ENCODE measurements around the gene IMMP2L.

The IMMP2L gene

DNA sequence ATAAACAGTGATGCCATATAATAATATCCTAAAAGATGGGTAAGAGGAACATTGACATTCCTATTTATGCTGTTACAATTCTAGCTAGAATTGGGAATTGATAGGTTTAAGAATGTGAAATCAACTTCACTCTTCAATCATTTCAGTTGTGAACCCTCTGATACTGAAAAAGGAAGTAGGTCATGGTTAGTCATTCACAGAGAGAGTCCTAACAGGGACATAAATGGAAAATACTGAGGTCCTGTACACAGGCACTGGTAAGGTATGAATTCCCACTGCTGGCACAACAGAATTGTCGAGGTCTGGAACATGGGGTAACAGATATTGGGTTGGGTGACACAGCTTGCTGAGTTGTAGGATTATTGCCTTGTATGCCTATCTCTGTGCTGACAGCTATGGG lies 760.8 kb downstream of the IMMP2L start:
- DNase-seq (ENCODE audit: low spot score): no peak

DNA sequence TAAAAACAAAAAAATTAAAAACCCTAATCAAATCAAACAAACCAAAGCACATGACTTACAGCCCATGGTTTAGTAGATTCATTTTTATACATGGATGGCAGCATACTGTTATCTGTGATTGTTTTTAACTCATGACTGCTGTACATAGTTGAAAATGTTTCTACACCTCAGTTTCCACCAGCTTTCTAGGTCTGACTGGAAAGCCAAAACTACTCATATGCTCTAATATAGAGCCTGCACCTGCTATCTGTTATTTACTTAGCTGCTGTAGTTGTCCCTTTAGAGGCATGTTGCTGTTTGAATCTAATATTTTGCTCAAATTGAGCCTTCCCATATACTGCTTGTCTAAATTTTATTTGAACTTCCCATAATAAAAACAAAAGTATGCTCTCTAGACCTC lies 761.3 kb downstream of the IMMP2L start:
- DNase-seq (ENCODE audit: low spot score): no peak

DNA sequence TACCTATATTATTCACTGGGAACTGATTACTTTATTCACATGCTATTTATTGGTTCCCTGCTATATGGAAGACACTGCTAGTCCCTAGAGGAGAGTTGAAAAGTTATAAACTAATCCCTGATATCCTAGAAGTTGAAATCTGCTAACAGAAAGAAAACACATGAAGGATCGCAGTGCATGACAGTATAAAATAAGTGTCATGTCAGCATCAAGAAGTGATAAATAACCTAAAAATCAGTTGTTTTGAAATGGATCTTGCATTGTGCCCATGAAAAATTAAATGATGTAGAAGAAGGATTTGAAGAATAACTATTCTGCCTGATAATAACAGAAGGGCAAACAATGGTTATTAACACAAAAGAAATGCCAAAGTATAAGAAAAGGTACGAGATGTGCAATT lies 764.6 kb downstream of the IMMP2L start:
- no peak for DNase-seq (ENCODE audit: low spot score)

DNA sequence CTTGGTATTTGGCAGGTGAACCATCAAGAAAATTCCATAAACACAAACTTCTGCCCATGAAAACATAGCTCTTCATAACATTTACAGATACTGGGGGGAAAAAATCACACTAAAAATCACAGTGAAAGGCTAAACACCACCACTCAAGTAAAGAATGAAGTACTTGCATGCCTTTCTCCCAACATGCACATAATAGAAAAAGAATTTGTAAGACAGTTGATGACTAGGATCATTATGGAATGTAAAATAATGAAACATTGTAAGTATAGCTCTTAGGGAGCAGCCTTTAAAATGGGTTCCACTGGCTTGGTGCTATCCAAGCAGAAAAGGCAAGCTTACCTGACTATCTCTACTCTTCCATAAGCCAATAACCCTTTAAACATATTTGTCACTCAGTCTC lies 771.3 kb downstream of the IMMP2L start:
- no peak for DNase-seq (ENCODE audit: low spot score)

DNA sequence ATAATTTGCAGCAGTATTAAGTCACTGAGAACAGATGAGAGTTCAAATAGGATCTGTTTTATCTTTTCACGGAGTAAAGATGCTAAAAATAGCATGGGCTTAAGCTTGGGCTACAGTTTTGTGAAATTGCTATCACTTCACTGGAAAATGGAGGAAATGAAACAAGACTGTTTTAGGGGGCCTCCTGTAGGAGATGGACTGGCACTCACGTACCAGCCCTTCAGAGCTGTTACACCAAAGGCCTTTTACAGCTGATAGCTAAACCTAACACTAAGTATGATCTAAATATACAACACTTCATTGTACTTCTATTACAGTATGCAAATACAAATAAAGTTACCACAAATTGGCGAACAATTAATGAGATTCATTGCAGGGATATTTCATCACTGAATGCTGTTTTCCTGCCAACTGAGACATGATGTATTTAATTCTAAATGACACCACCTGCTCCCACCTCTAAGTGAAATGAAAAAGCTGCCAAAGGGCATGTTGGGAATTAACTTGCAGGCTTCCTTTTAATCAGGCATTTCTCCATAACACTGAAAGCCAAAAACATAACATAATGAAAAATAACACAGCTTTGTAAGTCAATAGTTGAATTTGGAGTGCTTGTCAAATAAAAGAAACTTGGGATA lies 775.8 kb downstream of the IMMP2L start:
- no peak for DNase-seq (ENCODE audit: low spot score)

DNA sequence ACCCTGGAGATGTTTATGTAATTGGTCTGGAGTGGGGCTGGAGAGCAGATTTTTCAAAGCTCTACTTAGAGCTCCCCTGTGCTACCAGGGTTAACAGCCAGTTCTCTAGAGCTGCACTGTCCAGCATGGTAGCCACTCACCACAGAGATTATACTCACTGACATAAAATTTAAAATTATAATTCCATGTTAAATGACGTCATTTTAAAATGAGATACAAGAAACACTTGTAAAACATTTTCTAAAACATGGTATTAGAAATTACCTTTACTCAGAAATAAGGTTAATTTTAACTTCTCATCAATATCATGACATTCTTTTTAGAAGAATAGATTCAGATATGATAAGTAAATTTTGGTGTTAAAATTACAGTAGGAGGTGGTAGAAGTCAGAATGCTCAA lies 777.5 kb downstream of the IMMP2L start:
- DNase-seq (ENCODE audit: low spot score): no peak

DNA sequence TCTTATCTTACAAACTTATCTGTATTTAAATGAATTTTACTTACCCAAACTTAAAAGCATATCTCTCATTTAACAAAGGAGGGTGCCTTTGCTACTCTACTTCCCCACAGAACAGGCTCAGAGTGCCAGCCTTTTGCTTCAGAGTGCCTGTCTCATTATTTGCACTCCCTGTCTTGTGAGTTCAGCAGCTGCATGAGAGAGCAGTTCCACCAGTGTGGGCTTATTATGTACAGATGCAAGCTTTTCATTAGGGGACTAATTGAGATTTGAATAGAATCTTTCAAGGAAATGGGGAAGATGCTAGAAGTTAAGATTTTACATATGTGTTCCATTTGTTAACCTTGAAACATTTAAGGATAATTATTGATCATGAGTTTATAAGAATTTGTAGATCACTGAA lies 781.6 kb downstream of the IMMP2L start:
- DNase-seq (ENCODE audit: low spot score): no peak

DNA sequence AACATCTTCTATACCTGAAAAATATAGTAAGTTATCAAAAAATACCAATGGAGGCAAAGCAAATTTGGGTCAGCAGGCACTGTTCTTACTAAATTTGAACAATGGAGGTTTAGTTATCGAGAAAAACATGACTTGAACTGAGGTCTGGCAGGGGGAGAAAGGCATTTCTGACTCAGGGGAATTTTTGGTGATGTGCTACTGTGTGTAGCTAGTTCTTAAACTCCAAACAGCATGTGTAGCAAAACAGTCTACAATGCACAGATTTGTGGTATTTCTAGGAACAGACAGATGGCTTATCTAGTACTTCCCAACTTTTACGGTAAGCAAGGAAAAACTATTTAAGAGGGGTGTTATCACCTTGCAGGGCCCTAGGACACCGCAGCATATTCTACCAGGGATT lies 783.0 kb downstream of the IMMP2L start:
- DNase-seq (ENCODE audit: low spot score): no peak

DNA sequence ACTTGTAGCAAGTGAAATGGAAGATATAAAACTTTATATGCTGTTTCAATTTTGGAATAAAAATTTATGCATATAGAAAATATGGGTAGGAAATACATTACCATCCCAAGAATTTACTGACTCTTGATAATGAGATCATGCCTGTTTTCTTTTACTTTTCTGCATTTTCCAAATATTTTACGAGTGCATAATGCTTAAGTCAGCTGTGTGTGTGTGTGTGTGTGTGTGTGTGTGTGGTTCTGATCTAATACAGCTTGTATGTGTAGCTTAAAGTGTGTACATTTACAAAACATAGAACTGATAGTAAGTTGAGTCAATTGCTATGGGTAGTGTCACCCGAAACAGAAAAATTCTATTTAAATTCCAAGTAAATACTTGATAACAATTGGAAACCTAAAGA lies 787.2 kb downstream of the IMMP2L start:
- DNase-seq (ENCODE audit: low spot score): no peak

DNA sequence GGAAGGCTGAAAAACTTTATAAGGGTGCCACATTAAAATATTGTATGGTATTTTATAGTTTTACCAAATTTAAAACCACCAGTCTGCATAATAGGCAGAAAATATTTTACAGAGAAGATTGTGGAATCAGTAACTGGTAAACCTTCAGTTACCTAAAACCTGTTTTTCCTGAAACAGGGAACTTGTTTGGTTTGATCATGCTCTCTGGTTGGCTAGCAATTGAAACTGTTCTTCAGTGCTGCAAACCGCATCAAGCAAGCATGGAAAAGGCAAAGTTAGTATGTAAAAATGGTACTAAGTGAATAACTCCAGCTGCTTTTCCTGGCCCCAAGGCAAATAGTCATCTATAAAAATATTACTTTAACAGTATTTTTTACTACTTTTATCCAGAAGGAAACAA lies 788.2 kb downstream of the IMMP2L start:
- no peak for DNase-seq (ENCODE audit: low spot score)

DNA sequence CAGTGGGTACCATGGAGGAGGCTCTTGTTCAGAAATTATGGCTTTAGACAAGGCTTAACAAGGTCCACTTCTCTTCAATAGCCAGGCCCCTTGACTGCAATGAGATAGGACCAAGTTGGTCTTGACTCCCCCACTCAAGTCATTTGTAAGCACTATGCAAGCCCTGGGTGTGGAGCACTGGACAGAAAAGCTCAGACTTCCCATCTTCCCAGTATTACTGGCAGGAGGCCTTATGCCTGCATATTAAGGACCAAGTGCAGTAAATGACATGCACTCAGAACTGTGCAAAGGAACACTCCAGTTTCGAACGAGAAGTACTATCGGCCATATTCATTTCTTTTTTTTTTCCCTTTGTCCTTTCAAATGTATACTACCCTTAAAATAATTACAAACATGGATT lies 789.7 kb downstream of the IMMP2L start:
- no peak for DNase-seq (ENCODE audit: low spot score)

DNA sequence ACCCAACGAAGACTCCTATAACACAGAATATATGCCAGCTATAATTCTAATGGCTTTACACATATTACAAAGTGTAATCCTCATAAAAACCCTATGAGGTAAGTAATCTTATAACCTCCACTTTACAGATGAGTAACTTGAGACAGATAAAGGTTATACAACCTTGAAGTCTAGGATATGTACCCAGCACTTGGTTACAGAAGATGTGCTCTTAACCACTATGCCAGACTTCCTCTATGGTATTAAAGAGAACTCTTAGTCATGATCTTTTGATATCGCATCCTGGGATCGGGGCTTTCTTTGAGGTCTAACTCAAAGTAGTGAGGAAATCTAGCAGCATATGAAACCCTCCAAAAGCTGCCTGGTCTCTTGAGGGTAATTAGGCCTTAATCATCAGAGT lies 790.6 kb downstream of the IMMP2L start:
- no peak for DNase-seq (ENCODE audit: low spot score)

DNA sequence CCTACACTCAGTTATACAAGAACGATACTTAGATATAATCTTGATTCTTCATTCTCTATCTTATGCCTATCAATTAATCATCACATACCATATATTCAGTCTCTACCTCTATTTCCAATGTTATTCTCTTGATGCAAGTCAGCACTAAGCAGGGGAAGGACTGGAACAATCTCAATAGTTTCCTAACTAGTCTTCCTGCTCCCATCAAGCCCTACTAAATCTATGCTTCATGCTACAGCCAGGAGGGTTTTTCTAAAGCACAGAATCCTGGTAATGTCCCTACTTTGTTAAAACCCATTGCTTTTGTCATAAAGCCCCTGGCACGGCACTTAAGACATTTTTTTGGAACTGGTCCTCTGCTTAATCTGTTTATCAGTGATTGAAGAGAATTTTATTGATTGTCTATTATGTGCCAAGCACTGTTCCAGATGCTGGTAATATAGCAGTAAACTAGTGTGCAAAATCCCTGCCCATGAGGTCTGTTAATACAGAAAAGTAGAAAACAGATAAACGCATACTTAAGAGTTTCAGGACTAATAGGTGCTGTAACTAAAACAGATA lies 794.7 kb downstream of the IMMP2L start:
- no peak for DNase-seq (ENCODE audit: low spot score)

DNA sequence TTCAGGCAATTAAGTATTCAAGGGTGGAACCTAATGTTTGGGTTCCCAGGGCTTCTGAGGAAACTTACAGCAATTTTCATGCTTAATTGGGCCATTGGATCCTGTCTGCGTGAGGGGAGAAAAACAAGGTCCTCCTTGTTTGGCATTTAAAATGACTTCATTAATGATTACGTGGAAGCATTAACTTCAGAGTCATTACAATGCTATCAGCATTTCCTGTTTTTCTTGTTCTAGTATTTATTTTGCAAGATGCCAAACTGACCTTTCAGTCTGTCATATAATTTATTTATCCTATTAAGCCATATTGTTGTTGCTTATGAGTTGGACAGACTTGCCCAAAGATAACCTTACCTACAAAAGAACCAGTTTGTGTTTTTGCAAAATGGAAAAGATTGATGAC lies 795.4 kb downstream of the IMMP2L start:
- DNase-seq (ENCODE audit: low spot score): no peak

DNA sequence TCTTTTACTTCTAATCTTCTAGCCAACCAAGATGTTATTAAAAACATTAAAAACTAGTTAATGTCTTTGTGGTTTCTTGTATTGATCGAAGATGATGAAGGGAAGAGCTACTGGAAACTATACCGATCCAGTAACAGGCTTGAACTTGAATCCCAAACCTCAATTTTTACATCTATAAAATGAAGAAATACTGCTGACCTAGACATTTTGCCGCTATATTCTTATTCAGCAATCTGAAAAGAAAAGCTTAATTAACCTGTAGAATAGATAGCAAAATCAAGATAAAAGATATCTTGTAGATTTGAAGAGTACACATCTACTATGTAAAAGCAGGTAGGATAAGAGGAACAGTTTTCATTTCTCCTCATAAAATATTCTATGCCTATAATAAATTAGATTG lies 797.4 kb downstream of the IMMP2L start:
- no peak for DNase-seq (ENCODE audit: low spot score)

DNA sequence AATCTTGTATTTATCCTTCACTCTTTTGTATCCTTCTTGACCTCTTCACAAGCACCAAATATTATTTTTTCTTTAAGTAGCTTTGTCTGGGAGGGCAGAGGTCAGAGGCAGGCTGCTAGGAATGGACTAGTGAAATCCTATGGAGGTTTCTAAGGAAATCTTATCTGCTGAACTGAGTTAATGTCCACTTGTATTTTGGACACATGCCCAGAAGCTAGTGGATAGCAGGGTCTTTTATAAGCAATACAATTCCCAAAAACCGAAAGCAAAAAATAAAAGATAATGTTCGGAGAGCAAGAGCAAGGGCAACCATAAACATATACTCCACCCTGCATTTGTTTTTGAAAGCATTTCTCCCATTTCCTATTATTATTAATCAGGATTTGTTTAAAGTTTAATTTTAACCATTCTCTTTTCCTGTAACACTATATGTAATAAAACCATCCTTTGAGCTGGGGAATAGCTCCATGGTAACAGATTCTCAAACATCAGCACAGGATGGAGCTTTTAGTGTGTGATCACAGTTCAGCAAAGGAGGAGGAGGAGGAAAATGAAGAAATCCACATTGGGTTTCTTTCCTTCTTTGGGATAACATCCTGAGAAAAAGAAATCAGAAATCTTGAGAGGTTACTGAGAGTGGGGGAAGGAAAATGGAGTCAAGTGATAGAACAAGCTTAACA lies 799.6 kb downstream of the IMMP2L start:
- no peak for DNase-seq (ENCODE audit: low spot score)

DNA sequence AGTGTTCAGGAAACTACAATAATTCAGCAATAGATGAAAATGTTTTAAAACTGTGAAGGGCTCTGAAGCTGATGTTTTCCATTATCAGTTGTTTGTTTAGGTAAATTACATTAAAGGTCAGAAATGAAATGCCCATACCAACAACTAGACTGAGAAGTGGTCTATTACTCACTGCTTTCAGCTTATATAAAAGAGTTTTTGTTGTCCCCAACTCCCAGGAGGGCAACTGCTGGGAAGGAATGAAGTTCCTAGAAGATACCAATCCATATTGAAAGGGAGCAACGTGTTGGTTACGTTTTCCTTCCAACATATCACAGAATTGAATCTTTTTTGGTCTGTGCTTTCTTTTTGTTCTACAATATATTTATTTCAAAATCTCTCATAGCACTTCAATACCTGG lies 802.0 kb downstream of the IMMP2L start:
- no peak for DNase-seq (ENCODE audit: low spot score)

DNA sequence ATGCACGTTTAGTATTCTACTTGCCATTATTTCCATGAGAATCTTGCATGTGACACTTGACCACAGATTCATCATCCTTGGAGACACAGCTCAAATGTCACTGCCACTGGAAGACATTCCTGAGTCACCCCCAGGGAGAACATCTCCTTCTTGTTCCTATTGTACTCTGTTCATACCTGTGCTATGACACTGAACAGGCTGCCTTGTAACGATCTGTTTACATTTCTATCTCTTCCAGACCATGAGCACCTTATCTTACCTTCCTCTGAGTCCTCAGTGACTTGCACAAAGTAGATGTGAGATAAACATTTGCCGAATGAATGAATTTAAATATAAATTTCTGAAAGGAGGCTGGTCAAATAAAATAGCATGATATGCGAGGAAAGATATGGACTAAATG lies 803.2 kb downstream of the IMMP2L start:
- no peak for DNase-seq (ENCODE audit: low spot score)

DNA sequence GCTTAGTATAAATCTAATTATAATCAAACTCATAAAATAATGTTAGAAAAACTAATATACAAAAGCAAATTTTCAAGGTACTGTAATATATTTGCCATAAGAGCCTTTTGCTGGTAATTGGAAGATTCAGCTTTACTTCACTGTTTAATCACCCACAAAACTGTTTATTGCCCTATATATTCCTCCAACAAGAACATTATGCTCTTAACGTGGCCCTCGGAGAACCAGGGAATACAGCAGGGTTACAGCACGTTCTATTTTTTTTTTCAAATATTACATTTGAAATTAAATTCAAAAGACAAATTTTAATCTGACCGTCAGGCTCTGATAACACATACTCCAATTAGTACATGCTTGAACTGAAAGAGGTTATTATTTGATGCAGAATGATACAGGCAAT lies 807.6 kb downstream of the IMMP2L start:
- DNase-seq (ENCODE audit: low spot score): no peak

DNA sequence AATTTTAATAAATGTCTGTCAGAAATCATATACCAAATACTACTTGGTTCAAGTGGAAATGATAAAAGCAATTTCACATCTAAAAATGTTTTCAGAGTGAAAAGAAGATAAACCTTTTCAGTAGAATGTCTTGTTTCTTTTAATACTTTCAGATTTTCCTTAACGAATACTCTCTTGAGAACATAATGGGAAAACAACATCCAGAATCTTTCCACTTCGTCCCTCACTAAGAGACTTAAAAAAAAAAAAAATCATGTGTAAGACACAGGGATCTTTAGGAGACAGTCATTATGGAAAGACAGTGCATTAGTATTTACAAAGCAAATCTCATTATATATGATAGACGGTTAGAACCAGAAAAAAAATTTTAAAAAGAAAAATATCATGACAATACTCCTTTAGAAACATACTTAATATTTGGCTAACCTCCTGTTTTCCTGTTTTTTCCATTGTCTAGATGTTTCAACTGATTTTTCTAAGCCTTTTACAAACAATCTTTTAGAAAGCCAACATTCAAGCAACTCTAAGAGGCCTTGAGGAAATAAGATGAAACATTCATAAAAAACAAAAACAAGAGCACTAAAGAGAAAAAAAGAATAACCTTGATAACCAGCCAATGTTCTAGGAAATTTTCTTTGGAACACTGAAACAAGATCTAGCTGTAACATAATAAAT lies 811.2 kb downstream of the IMMP2L start:
- DNase-seq (ENCODE audit: low spot score): no peak

DNA sequence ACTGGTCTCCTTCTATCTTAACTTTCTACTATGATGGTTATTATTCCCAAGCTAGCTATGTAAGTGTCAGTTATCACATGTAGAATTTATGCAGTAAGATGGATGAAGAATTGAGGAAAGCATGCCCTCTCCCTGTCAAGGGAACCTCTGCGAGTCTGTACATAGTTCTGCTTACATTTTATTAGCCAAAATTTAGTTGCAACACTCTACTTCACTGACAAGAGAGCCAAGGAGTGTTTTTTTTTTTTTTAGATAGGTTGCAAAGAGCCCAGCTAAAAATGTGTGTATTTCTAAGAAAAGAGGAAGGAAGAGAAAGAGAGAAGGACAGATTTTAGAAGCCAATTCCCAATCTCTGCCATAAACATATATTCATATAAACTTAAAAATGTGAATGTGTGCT lies 829.1 kb downstream of the IMMP2L start:
- no peak for DNase-seq (ENCODE audit: low spot score)

DNA sequence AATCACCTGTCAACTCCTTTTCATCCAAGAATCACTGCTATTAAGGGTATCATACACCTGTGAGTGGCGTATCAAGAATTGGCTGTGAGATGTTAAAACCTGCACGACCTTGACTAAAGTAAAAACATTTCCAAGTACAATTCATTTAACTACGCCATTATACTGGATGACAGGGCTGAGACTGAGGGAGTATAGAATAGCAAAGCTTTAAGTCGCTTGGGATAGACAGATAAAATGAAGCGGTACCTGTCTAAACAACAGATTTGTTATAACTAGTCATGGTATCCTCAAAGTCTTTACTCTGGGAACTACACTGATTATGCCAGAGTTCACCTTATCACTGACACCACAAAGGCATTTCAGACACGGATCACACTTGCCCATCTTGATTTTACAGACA lies 837.5 kb downstream of the IMMP2L start:
- DNase-seq (ENCODE audit: low spot score): no peak

DNA sequence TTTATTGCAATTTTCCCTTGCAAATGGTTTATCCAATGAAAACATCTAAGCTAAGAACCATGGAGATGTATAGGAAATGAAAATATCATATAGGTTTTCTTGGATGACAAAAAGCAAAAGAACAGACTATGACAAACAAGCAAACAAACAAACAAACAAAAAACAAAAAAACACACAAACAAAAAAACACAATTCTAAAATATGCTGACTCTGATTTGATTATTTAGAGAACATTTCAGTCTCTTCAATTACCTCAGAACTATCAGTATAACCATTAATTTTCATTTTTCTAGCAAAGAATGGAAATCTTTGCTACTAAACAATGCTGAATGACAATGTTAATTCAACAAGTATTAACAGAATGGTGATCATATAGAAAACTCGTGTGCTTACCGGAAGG lies 840.9 kb downstream of the IMMP2L start:
- no peak for DNase-seq (ENCODE audit: low spot score)

Data from CD4-positive, alpha-beta T cell treated with Interleukin-15 for 4 hours (primary cell).